GM12878 (cell line): Measurements from ENCODE around the gene GJC1. TPM values are rescaled to one million over a fixed set of nuclear protein-coding genes. Genes with fewer than 3 reads are reported as not detected.
"Not testable (repeated sequence)": the region's sequence is repeated elsewhere in the genome, so short reads cannot be mapped to it uniquely, and the experiment has no call there.

Experiments
- ATAC-seq: fragments of 200-7000 bp; cut with Tn5 transposase; 3 replicates; pipeline ENCODE4 v1.9.1; 2020; ENCODE audit warnings: mild to moderate bottlenecking, moderate library complexity
- BruUV-seq: library from RNA; stranded (reverse); fragments of 400-500 nt; replicated peaks from 2 replicates; lab custom pipeline; 2021; lab: Mats Ljungman, UMichigan
- CTCF ChIA-PET: fragments of 300-600 bp; sonication (Branson Sonifier 250); formaldehyde crosslinking; extraction: SDS; loops from one replicate; lab custom pipeline; 2021; ENCODE audit warnings: inconsistent platforms; lab: Yijun Ruan, JAX
- POLR2A ChIA-PET: fragments of 350-600 bp; formaldehyde crosslinking; extraction: SDS; loops from one replicate; lab custom pipeline; 2021; ENCODE audit warnings: inconsistent platforms; lab: Charles Lee
- RAD21 ChIA-PET: fragments of 300-600 bp; sonication (Branson Sonifier 250); formaldehyde crosslinking; loops from one replicate; lab custom pipeline; 2023; ENCODE audit warnings: antibody characterized with exemption; ENCODE audit not compliant: unreplicated experiment; lab: Charles Lee
- SMC1A ChIA-PET: fragments of 300-600 bp; sonication (Branson Sonifier 250); formaldehyde crosslinking; loops from one replicate; lab custom pipeline; 2023; ENCODE audit not compliant: unreplicated experiment, uncharacterized antibody; lab: Charles Lee
- DNase-seq: peaks from one replicate; pipeline ENCODE4 v3.0.0-alpha.2; 2011; ENCODE audit warnings: low read depth, low spot score
- FAIRE-seq: peaks from 3 replicates; lab custom pipeline; 2011; peaks lifted over from hg19 to GRCh38; lab: Jason Lieb, UNC
- H2AFZ ChIP-seq: 2 replicates; pipeline ENCODE4 v1.6.0; 2011; ENCODE audit warnings: low read depth, low read length, control low read depth; ENCODE audit not compliant: control insufficient read depth
- H3K27ac ChIP-seq: 2 replicates; pipeline ENCODE4 v1.5.1; 2011; ENCODE audit warnings: control low read depth; ENCODE audit not compliant: control insufficient read depth, insufficient read depth
- H3K27me3 ChIP-seq, 2 experiments: replicated peaks in 1 of 2; 2 replicates each; pipeline versions ENCODE4 v1.6.0 to v1.6.1; 2011; ENCODE audit warnings: low read length in 1 of 2; ENCODE audit not compliant: control insufficient read depth in 2 of 2, insufficient read depth in 2 of 2
- H3K36me3 ChIP-seq, 2 experiments: 2 replicates each; pipeline ENCODE4 v1.5.1; 2011; ENCODE audit warnings: low read length in 1 of 2; ENCODE audit not compliant: control insufficient read depth in 2 of 2, insufficient read depth in 2 of 2
- H3K4me1 ChIP-seq: 2 replicates; pipeline ENCODE4 v1.6.1; 2011; ENCODE audit warnings: mild to moderate bottlenecking, low read length, moderate library complexity, mixed read lengths; ENCODE audit not compliant: control insufficient read depth, insufficient read depth
- H3K4me2 ChIP-seq: 2 replicates; pipeline ENCODE4 v1.6.0; 2011; ENCODE audit warnings: control low read depth; ENCODE audit not compliant: control insufficient read depth, insufficient read depth
- H3K4me3 ChIP-seq: fragments of 200-600 bp; sonication (generic); 2 replicates; pipeline ENCODE4 v1.5.1; 2016
- H3K79me2 ChIP-seq: 2 replicates; pipeline ENCODE4 v1.6.0; 2011; ENCODE audit warnings: low read length; ENCODE audit not compliant: control insufficient read depth, insufficient read depth
- H3K9ac ChIP-seq: 2 replicates; pipeline ENCODE4 v1.8.0; 2011; ENCODE audit warnings: low read length, control low read depth, mixed read lengths; ENCODE audit not compliant: control insufficient read depth, insufficient read depth
- H3K9me3 ChIP-seq: replicated peaks from 3 replicates; pipeline ENCODE4 v1.5.1; 2011; ENCODE audit warnings: mild to moderate bottlenecking, low read length; ENCODE audit not compliant: control insufficient read depth, insufficient read depth
- H4K20me1 ChIP-seq: 2 replicates; pipeline ENCODE4 v1.6.0; 2011; ENCODE audit not compliant: control insufficient read depth, insufficient read depth
- HDAC2 ChIP-seq: fragments of 200-600 bp; sonication (generic); IDR thresholded peaks from 2 replicates; pipeline ENCODE4 v1.6.1; 2017
- HDGF ChIP-seq: fragments of 450-650 bp; IDR thresholded peaks from 2 replicates; pipeline ENCODE4 v1.6.1; 2016; ENCODE audit warnings: antibody characterized with exemption
- MEF2A ChIP-seq: IDR thresholded peaks from 2 replicates; pipeline ENCODE4 v1.6.1; 2011; ENCODE audit warnings: low read depth, mild to moderate bottlenecking, low read length, moderate library complexity; ENCODE audit not compliant: insufficient read depth
- NR2F1 ChIP-seq: fragments of 450-650 bp; conservative IDR thresholded peaks from 2 replicates; pipeline ENCODE4 v1.6.1; 2017; ENCODE audit warnings: mild to moderate bottlenecking
- POLR2AphosphoS5 ChIP-seq: IDR thresholded peaks from 2 replicates; pipeline ENCODE4 v1.6.1; 2011; ENCODE audit warnings: mild to moderate bottlenecking, low read length, inconsistent platforms
- YY1 ChIP-seq: IDR thresholded peaks from 2 replicates; pipeline ENCODE4 v1.6.1; 2011; ENCODE audit warnings: low read depth, mild to moderate bottlenecking, low read length
- WGBS: methylation state at CpG from one replicate; pipeline ENCODE4 v1.1.6; 2016; ENCODE audit warnings: low lambda C conversion rate; ENCODE audit not compliant: insufficient replicate concordance, insufficient coverage; ENCODE audit errors: missing lambda C conversion rate; 5-methylcytosine and 5-hydroxymethylcytosine counted together
- in situ Hi-C: fragments of 300-500 bp; cut with MboI; formaldehyde crosslinking; loops from 9 replicates; pipeline ENCODE4 v1.14.3; 2018; ENCODE audit warnings: mixed read lengths
- intact Hi-C: fragments of 100-400 bp; cut with micrococcal nuclease; formaldehyde crosslinking; loops from one replicate; pipeline ENCODE4 v1.14.2; 2022; ENCODE audit not compliant: unreplicated experiment
- polyA plus RNA-seq, 11 experiments: library from polyadenylated mRNA; depleted of rRNA in 4 of 11; unstranded in 6 of 11; stranded (reverse) in 5 of 11; fragments of >200 nt; fragmentation: Nextera tagmentation in 4 of 11; fragmentation: Illumina TruSeq in 1 of 11; extraction: Ambion mirVana in 4 of 11; extraction: Trizol in 1 of 11; gene quantifications; 1 replicate in 1 of 11; 2 replicates in 10 of 11; pipeline versions ENCODE4 v1.2.1 to v1.2.3, GENCODE V29; 2011 to 2016; ENCODE audit warnings: inconsistent platforms in 2 of 11, missing spikeins in 2 of 11, low read depth in 1 of 11
- total RNA-seq, 4 experiments: library from RNA; depleted of rRNA in 3 of 4; stranded (reverse); fragments of >200 nt in 3 of 4; fragmentation: Illumina TruSeq in 1 of 4; extraction: Trizol in 1 of 4; gene quantifications; 2 replicates each; pipeline versions ENCODE4 v1.2.1 to v1.2.3, GENCODE V29; 2013 to 2021
- TF ChIP-seq, protein P1 (sequence below): fragments of 450-650 bp; IDR thresholded peaks from 2 replicates; pipeline ENCODE4 v1.6.1; 2016; ENCODE audit warnings: mild to moderate bottlenecking
- TF ChIP-seq, protein P2 (sequence below): IDR thresholded peaks from 2 replicates; pipeline ENCODE4 v1.6.1; 2012; ENCODE audit warnings: low read depth, low read length, improper control_type of control experiment

GJC1 gene
- total and polyA plus RNA-seq, 10 of the 15 experiments (the other 5 are each of a cell fraction or from before 2014, with no cell fraction given) = 0.37 to 3.4 (median 0.90) TPM

DNA sequence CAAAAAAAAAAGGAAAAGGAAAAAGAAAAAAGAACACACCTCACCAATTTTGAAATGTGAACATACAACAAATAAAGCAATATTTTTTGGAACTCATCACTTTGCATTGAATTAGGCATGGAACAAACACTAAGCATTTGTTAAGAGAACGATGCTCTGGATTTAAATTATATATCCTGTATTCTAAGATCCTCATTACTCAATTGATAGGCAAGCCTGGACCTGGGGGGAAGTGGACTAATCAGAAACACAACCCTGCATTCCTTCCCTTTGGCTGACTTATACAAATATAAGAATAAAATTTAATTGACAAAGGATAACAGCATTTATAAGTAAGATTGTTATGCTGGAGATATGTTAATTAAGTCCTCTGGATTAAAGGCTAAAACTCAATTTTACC is 2.2 kb downstream of the GJC1 start (continued):
- TF ChIP-seq, protein P1, sequence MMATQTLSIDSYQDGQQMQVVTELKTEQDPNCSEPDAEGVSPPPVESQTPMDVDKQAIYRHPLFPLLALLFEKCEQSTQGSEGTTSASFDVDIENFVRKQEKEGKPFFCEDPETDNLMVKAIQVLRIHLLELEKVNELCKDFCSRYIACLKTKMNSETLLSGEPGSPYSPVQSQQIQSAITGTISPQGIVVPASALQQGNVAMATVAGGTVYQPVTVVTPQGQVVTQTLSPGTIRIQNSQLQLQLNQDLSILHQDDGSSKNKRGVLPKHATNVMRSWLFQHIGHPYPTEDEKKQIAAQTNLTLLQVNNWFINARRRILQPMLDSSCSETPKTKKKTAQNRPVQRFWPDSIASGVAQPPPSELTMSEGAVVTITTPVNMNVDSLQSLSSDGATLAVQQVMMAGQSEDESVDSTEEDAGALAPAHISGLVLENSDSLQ = no peak
- TF ChIP-seq HDGF = no peak

DNA sequence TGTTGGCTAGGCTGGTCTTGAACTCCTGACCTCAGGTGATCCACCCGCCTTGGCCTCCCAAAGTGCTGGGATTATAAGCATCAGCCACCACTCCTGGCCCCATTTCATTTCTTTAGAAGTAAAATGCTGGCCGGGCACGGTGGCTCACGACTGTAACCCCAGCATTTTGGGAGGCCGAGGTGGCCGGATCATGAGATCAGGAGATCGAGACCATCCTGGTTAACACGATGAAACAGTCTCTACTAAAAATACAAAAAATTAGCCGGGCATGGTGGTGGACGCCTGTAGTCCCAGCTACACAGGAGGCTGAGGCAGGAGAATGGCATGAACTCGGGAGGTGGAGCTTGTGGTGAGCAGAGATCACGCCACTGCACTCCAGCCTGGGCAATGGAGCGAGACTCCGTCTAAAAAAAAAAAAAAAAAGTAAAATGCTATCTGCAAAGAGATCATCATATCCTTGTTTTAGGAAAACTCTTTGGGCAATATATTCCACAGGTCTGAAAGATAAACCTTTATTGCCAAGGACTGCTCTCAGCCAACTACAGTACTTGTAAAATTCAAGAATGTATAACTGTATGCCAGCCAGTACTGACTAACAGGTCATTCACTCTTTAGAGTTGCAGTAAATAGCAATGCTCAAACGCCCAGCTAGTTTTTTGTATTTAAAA is 3.8 kb downstream of the GJC1 start:
- SMC1A ChIA-PET = interaction anchor here (0.6 to 1.5 kb wide), 3 partner anchors 11 to 91 kb away, joined by 3 read pairs; no protein-coding TSS in a partner anchor
- in situ Hi-C loops = no loop called here
- TF ChIP-seq, protein P2, sequence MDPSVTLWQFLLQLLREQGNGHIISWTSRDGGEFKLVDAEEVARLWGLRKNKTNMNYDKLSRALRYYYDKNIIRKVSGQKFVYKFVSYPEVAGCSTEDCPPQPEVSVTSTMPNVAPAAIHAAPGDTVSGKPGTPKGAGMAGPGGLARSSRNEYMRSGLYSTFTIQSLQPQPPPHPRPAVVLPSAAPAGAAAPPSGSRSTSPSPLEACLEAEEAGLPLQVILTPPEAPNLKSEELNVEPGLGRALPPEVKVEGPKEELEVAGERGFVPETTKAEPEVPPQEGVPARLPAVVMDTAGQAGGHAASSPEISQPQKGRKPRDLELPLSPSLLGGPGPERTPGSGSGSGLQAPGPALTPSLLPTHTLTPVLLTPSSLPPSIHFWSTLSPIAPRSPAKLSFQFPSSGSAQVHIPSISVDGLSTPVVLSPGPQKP = no peak
- TF ChIP-seq POLR2AphosphoS5 (no peak), HDAC2 (no peak), YY1 (no peak), NR2F1 (no peak), MEF2A (no peak)

DNA sequence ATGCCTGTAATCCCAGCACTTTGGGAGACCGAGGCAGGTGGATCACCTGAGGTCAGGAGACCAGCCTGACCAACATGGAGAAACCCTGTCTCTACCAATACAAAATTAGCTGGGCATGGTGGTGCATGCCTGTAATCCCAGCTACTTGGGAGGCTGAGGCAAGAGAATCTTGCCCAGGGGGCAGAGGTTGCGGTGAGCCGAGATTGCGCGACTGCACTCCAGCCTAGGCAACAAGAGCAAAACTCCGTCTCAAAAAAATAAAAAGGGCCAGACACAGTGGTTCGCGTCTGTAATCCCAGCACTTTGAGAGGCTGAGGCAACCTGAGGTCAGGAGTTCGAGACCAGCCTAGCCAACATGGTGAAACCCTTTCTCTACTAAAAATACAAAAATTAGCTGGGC is 4.9 kb downstream of the GJC1 start:
- H3K27ac ChIP-seq, in situ Hi-C loops, H3K9me3 ChIP-seq, ATAC-seq, H3K36me3 ChIP-seq, H3K79me2 ChIP-seq, RAD21 ChIA-PET, intact Hi-C loops, H3K4me3 ChIP-seq, H3K9ac ChIP-seq, H3K27me3 ChIP-seq, H3K4me2 ChIP-seq, H4K20me1 ChIP-seq, CTCF ChIA-PET, SMC1A ChIA-PET, H2AFZ ChIP-seq, DNase-seq, H3K4me1 ChIP-seq, BruUV-seq, FAIRE-seq: not testable (repeated sequence)
- WGBS = 95% methylated on average over 9 of the region's 9 CpGs
- POLR2A ChIA-PET = interaction anchor here (0.7 kb wide), 1 partner anchor 347 kb away, joined by 3 read pairs; no protein-coding TSS in a partner anchor

More for the DNA sequence above, 3.8 kb downstream of the GJC1 start:
- no peak overlapping the region for H3K4me2 ChIP-seq
- intact Hi-C loops = no loop called here
- H3K4me3 ChIP-seq = no peak overlapping the region
- ChIA-PET CTCF (interaction anchor here (0.6 to 1.0 kb wide), 4 partner anchors 20 to 292 kb away, joined by 3 to 4 read pairs (median 3); no protein-coding TSS in a partner anchor), RAD21 (no interaction called here), POLR2A (interaction anchor here (0.7 kb wide), 1 partner anchor 203 kb away, joined by 3 read pairs; no protein-coding TSS in a partner anchor)
- H3K4me1 ChIP-seq = no peaks in the 10 kb centered on the region
- WGBS = 67% methylated on average over 15 of the region's 15 CpGs
- H3K27me3 ChIP-seq = peaks cover 0 to 4% of the 10 kb centered on the region in 2 experiments; a peak in 3 of 4 replicates
- H3K9me3 ChIP-seq = no peaks in the 10 kb centered on the region
- H2AFZ ChIP-seq = no peak overlapping the region
- no peak overlapping the region for H3K27ac ChIP-seq
- H4K20me1 ChIP-seq = no peaks in the 10 kb centered on the region
- no peak for DNase-seq
- 0 out of 3 replicates have a peak, but pooled peaks have one; percentile 13 for ATAC-seq
- BruUV-seq = no TSS peak
- H3K79me2 ChIP-seq = no peaks in the 10 kb centered on the region
- no peak for FAIRE-seq
- no peak overlapping the region for H3K9ac ChIP-seq
- H3K36me3 ChIP-seq = no peaks in the 10 kb centered on the region
